Smooth muscle cell (in vitro differentiated cells): ENCODE data around the gene TMEM165. TPM values are rescaled to one million over a fixed set of nuclear protein-coding genes. Genes with fewer than 3 reads are reported as not detected.

Experiments
- DNase-seq: peaks from one replicate; lab custom pipeline; 2025; ENCODE audit not compliant: unreplicated experiment; lab: John Stamatoyannopoulos, UW
- H2AFZ ChIP-seq: fragments of 200-600 bp; sonication (generic); 2 replicates; pipeline ENCODE4 v1.6.0; 2016; ENCODE audit warnings: antibody characterized with exemption, low read depth, mild to moderate bottlenecking
- H3F3A ChIP-seq: fragments of 200-600 bp; sonication (generic); 2 replicates; pipeline ENCODE4 v1.6.0; 2017; ENCODE audit warnings: antibody characterized with exemption, low read depth
- H3K27ac ChIP-seq: fragments of 200-600 bp; sonication (generic); 2 replicates; pipeline ENCODE4 v1.5.1; 2016; ENCODE audit warnings: low read depth, mild to moderate bottlenecking
- H3K27me3 ChIP-seq: fragments of 200-600 bp; sonication (generic); 2 replicates; pipeline ENCODE4 v1.6.1; 2016; ENCODE audit warnings: low read depth, mild to moderate bottlenecking
- H3K36me3 ChIP-seq: fragments of 200-600 bp; sonication (generic); 2 replicates; pipeline ENCODE4 v1.5.1; 2016; ENCODE audit warnings: low read depth
- H3K4me1 ChIP-seq: fragments of 200-600 bp; sonication (generic); 2 replicates; pipeline ENCODE4 v1.5.1; 2016; ENCODE audit warnings: low read depth
- H3K4me2 ChIP-seq: fragments of 200-600 bp; sonication (generic); 2 replicates; pipeline ENCODE4 v1.6.0; 2016; ENCODE audit warnings: mild to moderate bottlenecking
- H3K4me3 ChIP-seq: fragments of 200-600 bp; sonication (generic); 2 replicates; pipeline ENCODE4 v1.5.1; 2016; ENCODE audit warnings: mild to moderate bottlenecking
- H3K79me2 ChIP-seq: fragments of 200-600 bp; sonication (generic); 2 replicates; pipeline ENCODE4 v1.6.0; 2016; ENCODE audit warnings: low read depth, mild to moderate bottlenecking
- H3K9ac ChIP-seq: fragments of 200-600 bp; sonication (generic); 2 replicates; pipeline ENCODE4 v1.6.0; 2016; ENCODE audit warnings: low read depth
- H3K9me3 ChIP-seq: fragments of 200-600 bp; sonication (generic); replicated peaks from 2 replicates; pipeline ENCODE4 v1.5.1; 2016; ENCODE audit warnings: low read depth
- H4K20me1 ChIP-seq: fragments of 200-600 bp; sonication (generic); 2 replicates; pipeline ENCODE4 v1.6.0; 2016; ENCODE audit warnings: low read depth
- CTCF ChIP-seq: fragments of 200-600 bp; sonication (generic); IDR thresholded peaks from 2 replicates; pipeline ENCODE4 v1.5.1; 2017; ENCODE audit warnings: borderline replicate concordance, mild to moderate bottlenecking, antibody characterized with exemption; ENCODE audit not compliant: insufficient read depth, poor library complexity, severe bottlenecking
- WGBS: methylation state at CpG from one replicate; pipeline ENCODE4 v1.1.7; 2016; ENCODE audit warnings: low lambda C conversion rate; 5-methylcytosine and 5-hydroxymethylcytosine counted together
- polyA plus RNA-seq: library from polyadenylated mRNA; unstranded; fragments of >200 nt; fragmentation: Nextera tagmentation; extraction: Ambion mirVana; gene quantifications from 2 replicates; pipeline ENCODE4 v1.2.1, GENCODE V29; 2016
- total RNA-seq: library from RNA; depleted of rRNA; stranded (reverse); fragments of >200 nt; gene quantifications from 2 replicates; pipeline ENCODE4 v1.2.3, GENCODE V29; 2014

Gene TMEM165
- total and polyA plus RNA-seq, 2 experiments from 2014 or later = 167 to 235 TPM

GRCh38 chr4:55363691-55364351, 31.9 kb upstream of the TMEM165 start:
- Histone ChIP-seq H3K9ac (no peak overlapping the region), H3K36me3 (no peaks in the 10 kb centered on the region), H3F3A (no peaks in the 10 kb centered on the region)

GRCh38 chr4:55364691-55365344, 30.9 kb upstream of the TMEM165 start:
- Histone ChIP-seq H2AFZ (no peak overlapping the region), H3F3A (no peaks in the 10 kb centered on the region), H3K36me3 (no peaks in the 10 kb centered on the region), H3K9ac (no peak overlapping the region), H3K4me3 (no peak overlapping the region), H3K9me3 (no peaks in the 10 kb centered on the region), H3K27me3 (no peaks in the 10 kb centered on the region), H4K20me1 (no peaks in the 10 kb centered on the region), H3K4me2 (no peak overlapping the region), H3K4me1 (peaks cover 7% of the 10 kb centered on the region), H3K27ac (no peak overlapping the region), H3K79me2 (no peaks in the 10 kb centered on the region)
- no peak for DNase-seq
- TF ChIP-seq CTCF = no peak
- 95% methylated on average over 9 of the region's 9 CpGs for WGBS

More at GRCh38 chr4:55363691-55364351, 31.9 kb upstream of the TMEM165 start:
- Histone ChIP-seq H3K4me2 (no peak overlapping the region), H3K27ac (no peak overlapping the region), H3K9me3 (no peaks in the 10 kb centered on the region), H3K4me3 (no peak overlapping the region), H3K4me1 (peaks cover 7% of the 10 kb centered on the region), H3K27me3 (no peaks in the 10 kb centered on the region), H2AFZ (no peak overlapping the region), H3K79me2 (no peaks in the 10 kb centered on the region), H4K20me1 (no peaks in the 10 kb centered on the region)
- no peak for DNase-seq
- TF ChIP-seq CTCF = no peak
- WGBS = 91% methylated on average over 9 of the region's 9 CpGs

- no peak for TF ChIP-seq CTCF
- no peaks in the 10 kb centered on the region for H4K20me1 ChIP-seq
- H3K4me2 ChIP-seq = no peak overlapping the region
- no peaks in the 10 kb centered on the region for H3K27me3 ChIP-seq
- H3K9me3 ChIP-seq = no peaks in the 10 kb centered on the region
- H2AFZ ChIP-seq = no peak overlapping the region
- no peaks in the 10 kb centered on the region for H3K79me2 ChIP-seq
- peaks cover 7% of the 10 kb centered on the region for H3K4me1 ChIP-seq
- H3K27ac ChIP-seq = no peak overlapping the region
- no peak overlapping the region for H3K9ac ChIP-seq
- H3K36me3 ChIP-seq = no peaks in the 10 kb centered on the region
- H3F3A ChIP-seq = no peaks in the 10 kb centered on the region
- DNase-seq = no peak
- WGBS = 97% methylated on average over 7 of the region's 7 CpGs
- no peak overlapping the region for H3K4me3 ChIP-seq
Observed at GRCh38 chr4:55365345-55365728, 30.4 kb upstream of the TMEM165 start.
